Measurements from ENCODE around the gene HIF1A. TPM values are rescaled to one million over a fixed set of nuclear protein-coding genes. Genes with fewer than 3 reads are reported as not detected.

HIF1A gene
- total RNA-seq, 1 donor from 2014 or later, result 137 TPM

DNA sequence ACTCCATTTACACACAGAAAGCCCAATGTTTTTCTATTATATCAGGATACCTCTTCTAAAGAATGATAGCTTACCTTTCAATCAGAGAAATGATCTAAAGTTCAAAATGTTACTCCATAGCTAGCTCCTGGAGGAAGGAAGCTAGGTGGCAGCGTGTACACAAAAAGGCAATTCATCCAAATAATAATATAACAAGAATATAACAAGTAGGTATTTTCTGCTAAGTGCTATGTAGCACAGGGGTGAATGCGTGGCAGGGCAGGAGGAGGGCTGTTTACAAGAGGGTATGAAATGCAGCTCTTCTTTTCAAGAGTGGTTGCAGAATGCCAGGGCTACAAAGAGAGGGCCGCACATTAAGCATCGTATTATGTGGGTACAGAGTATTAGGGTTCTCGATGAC lies 66.2 kb downstream of the HIF1A start:
- DNase-seq (ENCODE audit: low spot score, unreplicated experiment), result no peak
- no peaks in the 10 kb centered on the region for H3K36me3 Mint-ChIP-seq (ENCODE audit: insufficient read depth)
- peak overlapping the region; percentile 98 for H3K27ac Mint-ChIP-seq
- peaks cover 32% of the 10 kb centered on the region for H3K4me1 Mint-ChIP-seq (ENCODE audit: low read depth)
- peak overlapping the region; percentile 99 for H3K4me3 Mint-ChIP-seq (ENCODE audit: low read depth)
- TF ChIP-seq, protein P1, sequence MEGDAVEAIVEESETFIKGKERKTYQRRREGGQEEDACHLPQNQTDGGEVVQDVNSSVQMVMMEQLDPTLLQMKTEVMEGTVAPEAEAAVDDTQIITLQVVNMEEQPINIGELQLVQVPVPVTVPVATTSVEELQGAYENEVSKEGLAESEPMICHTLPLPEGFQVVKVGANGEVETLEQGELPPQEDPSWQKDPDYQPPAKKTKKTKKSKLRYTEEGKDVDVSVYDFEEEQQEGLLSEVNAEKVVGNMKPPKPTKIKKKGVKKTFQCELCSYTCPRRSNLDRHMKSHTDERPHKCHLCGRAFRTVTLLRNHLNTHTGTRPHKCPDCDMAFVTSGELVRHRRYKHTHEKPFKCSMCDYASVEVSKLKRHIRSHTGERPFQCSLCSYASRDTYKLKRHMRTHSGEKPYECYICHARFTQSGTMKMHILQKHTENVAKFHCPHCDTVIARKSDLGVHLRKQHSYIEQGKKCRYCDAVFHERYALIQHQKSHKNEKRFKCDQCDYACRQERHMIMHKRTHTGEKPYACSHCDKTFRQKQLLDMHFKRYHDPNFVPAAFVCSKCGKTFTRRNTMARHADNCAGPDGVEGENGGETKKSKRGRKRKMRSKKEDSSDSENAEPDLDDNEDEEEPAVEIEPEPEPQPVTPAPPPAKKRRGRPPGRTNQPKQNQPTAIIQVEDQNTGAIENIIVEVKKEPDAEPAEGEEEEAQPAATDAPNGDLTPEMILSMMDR (IDR thresholded peaks at IDR 0.05; ENCODE audit: unreplicated experiment), result no peak
- no peaks in the 10 kb centered on the region for H3K27me3 Mint-ChIP-seq
- no peaks in the 10 kb centered on the region for H3K9me3 Mint-ChIP-seq (ENCODE audit: low read depth)

DNA sequence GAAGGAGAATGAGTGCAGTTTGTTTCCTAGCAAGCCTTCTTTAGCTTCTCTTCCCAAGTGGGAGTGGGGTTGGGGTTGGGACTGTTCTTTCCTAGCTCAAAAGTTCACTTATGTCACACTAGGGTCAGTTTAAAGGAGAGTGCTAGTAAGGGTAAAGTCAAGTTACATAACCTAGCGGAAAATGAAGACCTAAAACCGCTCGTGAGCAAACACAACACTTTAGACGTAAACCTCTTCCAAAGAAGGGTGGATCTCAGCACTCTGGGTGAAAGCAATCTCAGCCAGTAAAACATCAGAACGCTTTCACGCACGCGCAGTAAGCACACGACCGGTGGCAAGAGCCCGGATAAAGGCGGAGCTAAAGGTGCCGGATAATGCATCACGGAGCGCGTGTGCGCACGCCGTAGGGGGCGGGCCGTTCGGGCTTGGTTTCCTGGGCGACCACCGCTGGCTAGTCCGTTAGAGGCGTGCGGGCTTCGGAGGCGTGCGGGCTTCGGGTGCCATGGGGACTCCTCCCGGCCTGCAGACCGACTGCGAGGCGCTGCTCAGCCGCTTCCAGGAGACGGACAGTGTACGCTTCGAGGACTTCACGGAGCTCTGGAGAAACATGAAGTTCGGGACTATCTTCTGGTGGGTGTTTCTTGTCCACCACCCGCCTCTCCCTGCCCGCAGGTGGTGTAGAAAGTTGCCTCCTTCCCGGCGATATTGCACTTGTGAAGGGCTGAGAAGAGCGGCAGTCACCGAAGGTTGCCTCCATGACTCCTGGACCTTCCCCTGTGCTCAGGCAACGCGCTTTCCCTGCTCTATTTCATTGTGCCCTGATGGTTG lies 66.9 kb downstream of the HIF1A start, which contains the start of gene SNAPC1:
Gene SNAPC1, plus strand, starts transcription at position 462 of the 828 bp plus-strand sequence. Its CDS starts 41 bp downstream, at position 503.
- H3K9me3 Mint-ChIP-seq (ENCODE audit: low read depth), result no peaks in the 10 kb centered on the region
- H3K27ac Mint-ChIP-seq, result peak within 1 kb of the TSS; percentile 98
- TF ChIP-seq, protein P1 (IDR thresholded peaks at IDR 0.05; ENCODE audit: unreplicated experiment), result no peak
- peak; percentile 92 for DNase-seq (ENCODE audit: low spot score, unreplicated experiment)
- H3K36me3 Mint-ChIP-seq (ENCODE audit: insufficient read depth), result no peaks in the 10 kb centered on the region
- peaks cover 33% of the 10 kb centered on the region for H3K4me1 Mint-ChIP-seq (ENCODE audit: low read depth)
- H3K27me3 Mint-ChIP-seq, result no peaks in the 10 kb centered on the region
- peak within 1 kb of the TSS; percentile 99 for H3K4me3 Mint-ChIP-seq (ENCODE audit: low read depth)

- peaks cover 33% of the 10 kb centered on the region for H3K4me1 Mint-ChIP-seq (ENCODE audit: low read depth)
- TF ChIP-seq, protein P1 (IDR thresholded peaks at IDR 0.05; ENCODE audit: unreplicated experiment), result no peak
- DNase-seq (ENCODE audit: low spot score, unreplicated experiment), result no peak
- H3K36me3 Mint-ChIP-seq (ENCODE audit: insufficient read depth), result peaks cover 1% of the 10 kb centered on the region
- H3K27me3 Mint-ChIP-seq, result no peaks in the 10 kb centered on the region
- H3K9me3 Mint-ChIP-seq (ENCODE audit: low read depth), result no peaks in the 10 kb centered on the region
- H3K27ac Mint-ChIP-seq, result no peak overlapping the region
- H3K4me3 Mint-ChIP-seq (ENCODE audit: low read depth), result no peak overlapping the region
Measured at GRCh38 chr14:61764342-61765122, 69.2 kb downstream of the HIF1A start.

- Mint-ChIP-seq H3K4me3 (ENCODE audit: low read depth) (peak overlapping the region; percentile 32), H3K36me3 (ENCODE audit: insufficient read depth) (peaks cover 6% of the 10 kb centered on the region), H3K9me3 (ENCODE audit: low read depth) (no peaks in the 10 kb centered on the region), H3K4me1 (ENCODE audit: low read depth) (peaks cover 33% of the 10 kb centered on the region), H3K27me3 (no peaks in the 10 kb centered on the region), H3K27ac (peak overlapping the region; percentile 73)
- DNase-seq (ENCODE audit: low spot score, unreplicated experiment), result no peak
- TF ChIP-seq, protein P1 (IDR thresholded peaks at IDR 0.05; ENCODE audit: unreplicated experiment), result no peak
Measured at GRCh38 chr14:61765225-61765943, 70.1 kb downstream of the HIF1A start.

GRCh38 chr14:61766151-61766550 lies 70.8 kb downstream of the HIF1A start:
- Mint-ChIP-seq H3K27ac (peak overlapping the region; percentile 56), H3K4me1 (ENCODE audit: low read depth) (peaks cover 33% of the 10 kb centered on the region), H3K4me3 (ENCODE audit: low read depth) (peak overlapping the region; percentile 32), H3K36me3 (ENCODE audit: insufficient read depth) (peaks cover 6% of the 10 kb centered on the region), H3K9me3 (ENCODE audit: low read depth) (no peaks in the 10 kb centered on the region), H3K27me3 (no peaks in the 10 kb centered on the region)
- DNase-seq (ENCODE audit: low spot score, unreplicated experiment), result no peak
- TF ChIP-seq, protein P1 (IDR thresholded peaks at IDR 0.05; ENCODE audit: unreplicated experiment), result no peak
